A673 (cell line): ENCODE results near the gene DIS3L2.
"Not testable (repeated sequence)": the region's sequence is repeated elsewhere in the genome, so short reads cannot be mapped to it uniquely, and the experiment has no call there.

Experiments used
- EZH2 ChIP-seq: fragments of 200-600 bp; sonication (generic); IDR thresholded peaks from 2 replicates; pipeline ENCODE4 v1.6.1; 2017; ENCODE audit warnings: borderline replicate concordance, low read depth, mild to moderate bottlenecking, mixed read lengths, antibody characterized with exemption, low read length; ENCODE audit not compliant: poor library complexity, severe bottlenecking
- TF ChIP-seq, protein P1 (sequence below): fragments of 300-800, 200-600 bp; sonication (generic); conservative IDR thresholded peaks from 2 replicates; pipeline ENCODE4 v1.5.1; 2017; ENCODE audit warnings: low read depth, mild to moderate bottlenecking, antibody characterized with exemption, low read length, moderate library complexity, mixed read lengths

DNA sequence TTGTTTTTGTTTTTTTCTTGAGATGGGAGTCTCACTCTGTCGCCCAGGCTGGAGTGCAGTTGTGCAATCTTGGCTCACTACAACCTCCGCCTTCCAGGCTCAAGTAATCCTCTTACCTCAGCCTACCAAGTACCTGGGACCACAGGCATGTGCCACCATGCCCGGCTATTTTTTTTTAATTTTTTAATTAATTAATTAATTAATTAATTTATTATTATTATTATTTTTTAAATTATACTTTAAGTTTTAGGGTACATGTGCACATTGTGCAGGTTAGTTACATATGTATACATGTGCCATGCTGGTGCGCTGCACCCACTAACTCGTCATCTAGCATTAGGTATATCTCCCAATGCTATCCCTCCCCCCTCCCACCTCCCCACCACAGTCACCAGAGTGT, 215.1 kb downstream of the DIS3L2 start:
- TF ChIP-seq, protein P1, sequence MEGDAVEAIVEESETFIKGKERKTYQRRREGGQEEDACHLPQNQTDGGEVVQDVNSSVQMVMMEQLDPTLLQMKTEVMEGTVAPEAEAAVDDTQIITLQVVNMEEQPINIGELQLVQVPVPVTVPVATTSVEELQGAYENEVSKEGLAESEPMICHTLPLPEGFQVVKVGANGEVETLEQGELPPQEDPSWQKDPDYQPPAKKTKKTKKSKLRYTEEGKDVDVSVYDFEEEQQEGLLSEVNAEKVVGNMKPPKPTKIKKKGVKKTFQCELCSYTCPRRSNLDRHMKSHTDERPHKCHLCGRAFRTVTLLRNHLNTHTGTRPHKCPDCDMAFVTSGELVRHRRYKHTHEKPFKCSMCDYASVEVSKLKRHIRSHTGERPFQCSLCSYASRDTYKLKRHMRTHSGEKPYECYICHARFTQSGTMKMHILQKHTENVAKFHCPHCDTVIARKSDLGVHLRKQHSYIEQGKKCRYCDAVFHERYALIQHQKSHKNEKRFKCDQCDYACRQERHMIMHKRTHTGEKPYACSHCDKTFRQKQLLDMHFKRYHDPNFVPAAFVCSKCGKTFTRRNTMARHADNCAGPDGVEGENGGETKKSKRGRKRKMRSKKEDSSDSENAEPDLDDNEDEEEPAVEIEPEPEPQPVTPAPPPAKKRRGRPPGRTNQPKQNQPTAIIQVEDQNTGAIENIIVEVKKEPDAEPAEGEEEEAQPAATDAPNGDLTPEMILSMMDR, result not testable (repeated sequence)
- TF ChIP-seq EZH2, result not testable (repeated sequence)
